B cell (primary cell): ENCODE data around the gene DYRK2.

Experiments used
- CTCF ChIP-seq: fragments of 200-600 bp; IDR thresholded peaks from one replicate; pipeline ENCODE4 v1.8.0; 2022; ENCODE audit warnings: antibody characterized with exemption, mild to moderate bottlenecking
- EZH2 ChIP-seq: IDR thresholded peaks from 2 replicates; pipeline ENCODE4 v1.6.1; 2012; ENCODE audit warnings: borderline replicate concordance, low read depth, mild to moderate bottlenecking, moderate library complexity, low read length; ENCODE audit not compliant: insufficient read depth, poor library complexity, severe bottlenecking

GRCh38 chr12:67676624-67677023 lies 28.1 kb downstream of the DYRK2 start:
- TF ChIP-seq EZH2 (no peak), CTCF (no peak)
